GM11168 (cell line): ENCODE measurements around the gene FBXO36.
"Not testable (repeated sequence)": the region's sequence is repeated elsewhere in the genome, so short reads cannot be mapped to it uniquely, and the experiment has no call there.

Experiments
- in situ Hi-C: fragments of 300-500 bp; cut with MboI; formaldehyde crosslinking; loops from one replicate; pipeline ENCODE4 v1.12.0; 2022; ENCODE audit warnings: low sequenced_read_pairs; ENCODE audit not compliant: unreplicated experiment

The FBXO36 gene

GRCh38 chr2:229955663-229956062 is 33.4 kb downstream of the FBXO36 start:
- in situ Hi-C loops: no loop called here

GRCh38 chr2:229956491-229956890 is 34.2 kb downstream of the FBXO36 start:
- in situ Hi-C loops: no loop called here

- in situ Hi-C loops: not testable (repeated sequence)
Measured at GRCh38 chr2:229963596-229963995, 41.3 kb downstream of the FBXO36 start.

GRCh38 chr2:229969921-229970320 is 47.6 kb downstream of the FBXO36 start:
- in situ Hi-C loops: no loop called here

GRCh38 chr2:229970406-229970805 is 48.1 kb downstream of the FBXO36 start:
- in situ Hi-C loops: no loop called here

GRCh38 chr2:229971298-229971790 is 49.0 kb downstream of the FBXO36 start:
- in situ Hi-C loops: no loop called here

GRCh38 chr2:229974266-229974665 is 52.0 kb downstream of the FBXO36 start:
- in situ Hi-C loops: no loop called here

- in situ Hi-C loops: no loop called here
Measured at GRCh38 chr2:229980431-229981184, 58.3 kb downstream of the FBXO36 start.

GRCh38 chr2:229993236-229993635 is 70.9 kb downstream of the FBXO36 start:
- in situ Hi-C loops: no loop called here

GRCh38 chr2:229996320-229996719 is 74.0 kb downstream of the FBXO36 start:
- in situ Hi-C loops: no loop called here

- in situ Hi-C loops: no loop called here
Measured at GRCh38 chr2:229997565-229997964, 75.3 kb downstream of the FBXO36 start.

GRCh38 chr2:230000118-230000841 is 78.0 kb downstream of the FBXO36 start:
- in situ Hi-C loops: loop anchor here (10.0 to 25.0 kb wide), 2 partner anchors 155 to 612 kb away; no protein-coding TSS in a partner anchor

GRCh38 chr2:230007931-230008707 is 85.8 kb downstream of the FBXO36 start:
- in situ Hi-C loops: loop anchor here (10.0 to 25.0 kb wide), 2 partner anchors 147 to 604 kb away; no protein-coding TSS in a partner anchor

GRCh38 chr2:230008708-230009066 is 86.4 kb downstream of the FBXO36 start:
- in situ Hi-C loops: loop anchor here (10.0 to 25.0 kb wide), 2 partner anchors 146 to 604 kb away; no protein-coding TSS in a partner anchor

GRCh38 chr2:230010501-230010900 is 88.2 kb downstream of the FBXO36 start:
- in situ Hi-C loops: loop anchor here (25.0 kb wide), 1 partner anchor 602 kb away; no protein-coding TSS in a partner anchor

GRCh38 chr2:230011617-230012016 is 89.3 kb downstream of the FBXO36 start:
- in situ Hi-C loops: loop anchor here (25.0 kb wide), 1 partner anchor 601 kb away; no protein-coding TSS in a partner anchor

GRCh38 chr2:230012267-230012884 is 90.1 kb downstream of the FBXO36 start:
- in situ Hi-C loops: loop anchor here (25.0 kb wide), 1 partner anchor 600 kb away; no protein-coding TSS in a partner anchor

GRCh38 chr2:230016844-230017243 is 94.5 kb downstream of the FBXO36 start:
- in situ Hi-C loops: loop anchor here (25.0 kb wide), 1 partner anchor 595 kb away; no protein-coding TSS in a partner anchor

GRCh38 chr2:230018153-230018552 is 95.8 kb downstream of the FBXO36 start:
- in situ Hi-C loops: loop anchor here (25.0 kb wide), 1 partner anchor 594 kb away; no protein-coding TSS in a partner anchor

- in situ Hi-C loops: loop anchor here (25.0 kb wide), 1 partner anchor 593 kb away; no protein-coding TSS in a partner anchor
Measured at GRCh38 chr2:230019742-230020141, 97.4 kb downstream of the FBXO36 start.
